GM12878 (cell line): ENCODE data around the gene ABHD17C.

Experiments used
- EGR1 ChIP-seq, 2 experiments: IDR thresholded peaks; 1 replicate in 1 of 2; 2 replicates in 1 of 2; pipeline ENCODE4 v1.6.1; 2011 to 2012; ENCODE audit warnings: low read depth in 2 of 2, low read length in 2 of 2, borderline replicate concordance in 1 of 2, mild to moderate bottlenecking in 1 of 2, moderate library complexity in 1 of 2
- POLR2A ChIP-seq: IDR thresholded peaks from 2 replicates; pipeline ENCODE4 v1.6.1; 2011; ENCODE audit warnings: low read depth, mild to moderate bottlenecking, low read length
- RCOR1 ChIP-seq: conservative IDR thresholded peaks from 2 replicates; pipeline ENCODE4 v1.6.1; 2012; ENCODE audit warnings: low read depth, low read length, improper control_type of control experiment
- YY1 ChIP-seq: IDR thresholded peaks from 2 replicates; pipeline ENCODE4 v1.6.1; 2011; ENCODE audit warnings: low read depth, mild to moderate bottlenecking, low read length
- TF ChIP-seq, protein P1 (sequence below): IDR thresholded peaks from 2 replicates; pipeline ENCODE4 v1.6.1; 2012; ENCODE audit warnings: low read depth, low read length, improper control_type of control experiment
- TF ChIP-seq, protein P2 (sequence below), 3 experiments: IDR thresholded peaks in 2 of 3; conservative IDR thresholded peaks in 1 of 3; 2 replicates each; pipeline ENCODE4 v1.5.1; 2011; ENCODE audit warnings: low read depth in 3 of 3, low read length in 3 of 3, mild to moderate bottlenecking in 3 of 3, control low read depth in 2 of 3, moderate library complexity in 2 of 3, inconsistent platforms in 1 of 3, mixed read lengths in 1 of 3; ENCODE audit not compliant: control insufficient read depth in 2 of 3, insufficient read depth in 1 of 3; ENCODE audit errors: extremely low read depth in 1 of 3

DNA sequence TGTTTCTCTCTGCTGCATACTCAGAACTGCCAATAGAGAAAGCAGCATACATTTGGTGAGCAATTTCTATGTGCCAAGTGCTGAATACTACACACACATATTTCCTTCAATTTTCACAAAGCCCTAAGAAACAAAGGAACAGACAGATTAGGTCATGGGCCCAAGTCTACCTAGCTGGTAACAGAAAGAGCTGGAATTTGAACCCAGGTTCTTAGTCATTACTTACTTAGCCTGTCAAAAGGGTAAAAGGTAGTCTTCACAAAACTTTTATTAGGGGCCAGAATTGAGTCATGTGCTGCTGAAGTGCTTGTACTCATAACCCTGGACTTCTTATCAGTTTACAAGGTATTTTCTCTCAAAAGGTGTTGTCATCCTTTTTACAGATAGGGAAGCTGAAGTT lies 10.4 kb upstream of the ABHD17C start:
- TF ChIP-seq, protein P1, sequence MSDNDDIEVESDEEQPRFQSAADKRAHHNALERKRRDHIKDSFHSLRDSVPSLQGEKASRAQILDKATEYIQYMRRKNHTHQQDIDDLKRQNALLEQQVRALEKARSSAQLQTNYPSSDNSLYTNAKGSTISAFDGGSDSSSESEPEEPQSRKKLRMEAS = no peak
- TF ChIP-seq POLR2A (no peak), EGR1 (IDR thresholded peaks at IDR 0.05; ENCODE audit: borderline replicate concordance in 1 of 2, low read depth in 2 of 2, low read length in 2 of 2) (no peak), RCOR1 (no peak), YY1 (no peak)
- TF ChIP-seq, protein P2, sequence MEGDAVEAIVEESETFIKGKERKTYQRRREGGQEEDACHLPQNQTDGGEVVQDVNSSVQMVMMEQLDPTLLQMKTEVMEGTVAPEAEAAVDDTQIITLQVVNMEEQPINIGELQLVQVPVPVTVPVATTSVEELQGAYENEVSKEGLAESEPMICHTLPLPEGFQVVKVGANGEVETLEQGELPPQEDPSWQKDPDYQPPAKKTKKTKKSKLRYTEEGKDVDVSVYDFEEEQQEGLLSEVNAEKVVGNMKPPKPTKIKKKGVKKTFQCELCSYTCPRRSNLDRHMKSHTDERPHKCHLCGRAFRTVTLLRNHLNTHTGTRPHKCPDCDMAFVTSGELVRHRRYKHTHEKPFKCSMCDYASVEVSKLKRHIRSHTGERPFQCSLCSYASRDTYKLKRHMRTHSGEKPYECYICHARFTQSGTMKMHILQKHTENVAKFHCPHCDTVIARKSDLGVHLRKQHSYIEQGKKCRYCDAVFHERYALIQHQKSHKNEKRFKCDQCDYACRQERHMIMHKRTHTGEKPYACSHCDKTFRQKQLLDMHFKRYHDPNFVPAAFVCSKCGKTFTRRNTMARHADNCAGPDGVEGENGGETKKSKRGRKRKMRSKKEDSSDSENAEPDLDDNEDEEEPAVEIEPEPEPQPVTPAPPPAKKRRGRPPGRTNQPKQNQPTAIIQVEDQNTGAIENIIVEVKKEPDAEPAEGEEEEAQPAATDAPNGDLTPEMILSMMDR (IDR thresholded peaks at IDR 0.05 in 2 of 3, conservative IDR thresholded peaks at IDR 0.05 in 1 of 3; ENCODE audit: control insufficient read depth in 2 of 3, extremely low read depth in 1 of 3, insufficient read depth in 1 of 3, low read depth in 3 of 3, low read length in 3 of 3) = no peak
